ENCODE results near the gene BRD3.

Gene BRD3

DNA sequence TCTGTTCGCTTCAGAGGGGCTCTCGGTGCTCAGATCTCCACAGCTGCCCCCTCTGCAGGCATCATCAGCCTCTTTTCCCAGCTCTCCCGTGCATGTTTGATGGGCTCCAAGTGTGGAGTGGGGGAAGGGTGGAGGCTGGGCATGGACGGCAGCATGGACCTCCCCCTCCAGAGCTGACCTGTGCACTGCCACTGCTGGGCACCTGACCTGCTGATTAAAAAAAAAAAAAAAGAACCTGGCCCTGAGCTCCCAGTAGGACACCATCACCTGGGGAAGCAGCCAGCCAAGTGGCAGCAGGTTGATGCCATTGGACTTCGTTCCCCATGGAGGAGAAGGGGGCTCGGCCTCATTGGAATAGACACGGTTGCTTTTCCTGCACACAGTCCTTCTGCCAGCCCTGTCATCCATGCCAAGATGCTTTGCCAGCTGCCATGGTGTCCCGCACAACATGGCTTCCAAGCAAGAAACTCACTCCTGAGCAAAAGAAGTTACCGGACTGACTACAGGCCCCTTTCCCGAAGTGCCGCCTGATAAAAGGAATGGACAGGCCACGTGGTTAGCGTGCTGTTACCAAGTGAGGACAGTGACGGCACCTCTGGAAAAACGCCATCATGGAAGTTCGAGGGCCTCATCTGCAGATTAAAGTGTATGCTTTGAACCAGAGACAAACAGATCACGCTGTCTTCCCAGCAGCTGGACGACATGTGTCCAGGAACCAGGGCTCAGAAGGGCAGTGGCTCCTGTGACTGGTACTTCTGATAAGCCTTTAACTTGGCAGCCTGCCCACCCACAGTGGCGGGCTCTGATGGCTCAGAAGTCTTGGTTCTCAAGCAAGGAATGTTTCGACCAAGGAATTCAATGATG, 57.3 kb downstream of the BRD3 start:
- no peak for DNase-seq

DNA sequence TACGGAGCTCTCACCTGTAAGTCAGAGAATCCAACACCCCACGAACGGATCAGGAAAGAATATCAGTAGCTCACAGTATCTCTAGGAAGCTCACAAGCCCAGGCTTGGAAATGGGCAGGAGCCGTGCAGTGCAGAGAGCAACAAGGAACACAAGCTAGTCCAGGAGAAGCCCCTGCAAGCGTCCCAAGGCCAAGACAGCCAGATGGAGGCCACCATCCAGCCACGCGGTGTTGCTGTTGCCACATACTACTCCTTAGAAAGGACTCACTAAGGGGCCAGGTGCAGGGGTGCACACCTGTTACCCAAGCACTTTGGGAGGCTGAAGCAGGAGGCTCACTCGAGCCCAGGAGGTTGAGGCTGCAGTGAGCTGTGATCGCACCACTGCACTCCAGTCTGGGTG, 60.3 kb downstream of the BRD3 start:
- DNase-seq: no peak

DNA sequence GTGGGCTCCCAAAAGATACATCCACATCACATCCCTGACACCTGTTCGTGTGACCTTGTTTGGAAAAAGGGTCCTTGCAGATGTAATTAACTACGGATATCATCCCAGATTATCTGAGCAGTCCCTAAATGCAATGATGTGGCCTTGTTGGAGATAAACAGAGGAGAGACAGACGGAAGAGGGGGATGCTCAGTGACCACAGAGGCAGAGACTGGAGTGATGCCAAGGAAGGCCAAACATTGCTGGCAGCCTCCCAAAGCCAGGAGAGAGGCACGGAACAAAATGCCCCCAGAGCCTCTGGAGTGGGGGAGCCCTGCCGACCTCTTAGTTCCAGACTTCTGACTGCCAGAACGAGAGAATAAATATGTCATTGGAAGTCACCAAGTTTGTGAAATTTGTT, 60.7 kb downstream of the BRD3 start:
- DNase-seq: peak; percentile 63

DNA sequence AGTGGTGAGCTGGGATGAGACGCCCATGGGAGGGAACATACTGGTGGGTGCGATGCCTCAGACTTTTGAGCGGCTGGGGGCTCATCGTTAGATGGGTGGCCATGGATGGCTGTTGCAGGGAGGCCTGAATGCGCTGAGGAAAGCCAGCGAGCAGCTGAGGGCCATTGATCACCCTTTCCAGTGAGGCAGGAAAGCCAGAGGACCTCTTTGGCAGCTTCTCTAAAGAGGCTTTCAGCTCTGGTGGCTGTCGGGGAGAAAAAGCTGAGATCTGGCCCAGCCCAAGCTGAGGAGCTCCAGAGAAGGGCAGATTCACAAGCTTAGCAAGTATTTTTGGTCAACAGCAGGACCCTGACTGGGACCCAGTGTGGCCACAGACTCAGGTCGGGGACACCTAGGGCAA, 62.4 kb downstream of the BRD3 start:
- DNase-seq: no peak

DNA sequence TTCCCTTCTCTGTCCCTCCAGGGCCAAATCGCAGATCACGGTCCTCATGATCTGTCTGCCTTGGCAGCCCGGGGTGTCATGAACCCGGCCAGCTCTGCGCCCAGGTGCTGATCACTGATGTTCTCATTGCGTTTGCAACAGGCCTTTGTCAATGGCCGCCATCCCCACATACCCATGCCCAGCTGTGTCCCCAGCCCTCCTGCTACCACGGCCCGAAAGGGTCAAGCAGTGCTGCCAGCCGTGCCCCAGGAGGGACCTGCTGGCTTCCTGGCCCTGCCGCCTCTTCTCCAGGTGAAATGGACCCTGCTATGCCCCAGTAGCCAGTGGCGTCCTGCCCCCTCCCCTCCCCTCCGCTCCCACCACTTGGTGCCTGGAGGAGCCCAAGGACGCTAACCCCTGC, 62.9 kb downstream of the BRD3 start:
- no peak for DNase-seq

DNA sequence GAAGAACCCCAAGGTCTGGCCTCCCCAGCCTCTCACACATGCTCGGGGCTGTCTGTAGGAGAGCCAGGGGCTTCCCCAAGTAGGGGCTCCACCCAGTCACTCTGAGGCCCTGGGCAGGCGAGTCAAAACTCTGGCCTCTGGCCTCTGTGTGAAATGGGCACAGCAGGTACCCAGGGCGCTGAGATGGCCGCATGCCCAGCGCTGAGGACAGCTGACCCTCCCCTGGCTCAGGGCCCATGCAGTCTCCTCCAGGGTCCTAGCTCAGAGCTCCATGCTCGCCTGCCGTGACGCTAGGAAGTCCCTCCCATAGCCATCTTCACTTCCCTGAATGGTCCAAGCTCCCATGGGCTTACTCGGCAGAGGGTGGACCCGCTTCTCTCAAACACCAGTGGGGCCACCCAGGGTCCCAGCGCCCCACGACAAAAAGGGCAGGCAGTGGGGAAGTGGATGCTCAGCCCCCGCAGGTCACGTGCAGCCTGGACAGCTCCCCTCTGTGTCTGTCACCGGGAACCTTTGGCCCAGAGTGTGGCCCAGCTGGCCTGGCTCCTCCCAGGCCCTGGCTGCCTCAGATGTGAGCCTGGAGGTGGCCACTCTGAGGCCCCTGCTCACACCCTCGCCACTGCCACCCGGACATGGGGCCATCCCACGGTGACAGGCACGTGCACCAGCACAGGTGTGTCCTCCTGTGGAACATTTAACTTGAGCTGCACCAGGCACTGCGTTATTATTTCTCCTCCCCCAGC, 63.5 kb downstream of the BRD3 start:
- DNase-seq: no peak

DNA sequence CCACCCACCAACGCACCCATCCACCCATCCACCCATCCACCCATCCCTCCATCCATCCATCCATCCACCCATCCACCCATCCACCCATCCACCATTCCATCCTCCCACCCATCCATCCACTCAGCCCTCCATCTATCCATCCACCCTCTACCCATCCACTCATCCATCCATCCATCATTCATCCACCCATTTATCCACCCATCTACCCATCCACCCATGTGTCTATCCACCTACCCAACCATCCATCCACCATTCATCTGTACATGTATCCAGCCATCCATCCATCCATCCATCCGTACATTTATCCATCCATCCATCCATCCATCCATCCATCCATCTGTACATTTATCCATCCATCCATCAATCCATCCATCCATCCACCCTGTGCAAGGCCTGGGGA, 64.6 kb downstream of the BRD3 start:
- no peak for DNase-seq

DNA sequence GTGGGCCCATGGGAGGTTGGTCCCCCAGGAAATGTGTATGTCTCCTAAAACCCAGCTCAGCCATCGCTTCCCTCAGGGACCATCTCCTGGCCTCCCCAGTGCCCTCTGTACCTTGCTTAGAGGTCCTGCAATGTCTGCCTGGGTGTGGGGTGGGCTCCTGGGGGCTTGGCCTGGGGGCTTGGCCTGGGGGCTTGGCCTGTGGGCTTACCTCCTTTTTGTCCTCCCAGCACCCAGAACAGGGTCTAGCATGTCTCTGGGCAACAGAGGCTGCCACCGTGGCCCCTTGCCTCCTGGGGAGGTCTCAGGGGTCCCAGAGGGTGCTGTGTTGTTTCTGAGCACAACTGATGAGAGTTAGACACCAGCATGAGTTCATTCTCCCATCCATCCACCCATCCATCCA, 65.0 kb downstream of the BRD3 start:
- DNase-seq: no peak

DNA sequence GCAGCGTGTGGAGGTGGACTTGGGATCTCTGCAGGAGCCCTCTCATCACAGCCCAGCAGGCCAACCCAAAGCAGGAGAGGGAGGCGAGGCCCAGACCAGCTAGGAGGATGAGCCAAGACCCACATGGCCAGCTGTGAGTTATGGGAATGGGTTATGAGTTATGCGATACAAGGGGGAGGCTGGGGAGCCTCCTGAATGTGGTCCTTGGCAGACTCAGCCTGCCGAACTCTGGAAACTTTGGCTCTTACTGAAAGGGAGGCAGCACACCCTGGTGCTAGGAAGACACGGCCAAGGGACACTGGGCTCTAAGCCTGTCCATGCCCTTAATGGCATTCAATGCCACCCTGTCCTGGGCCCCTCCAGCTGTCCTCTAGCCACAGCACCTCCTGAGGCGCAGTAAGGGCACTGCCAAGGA, 68.0 kb downstream of the BRD3 start:
- DNase-seq: no peak

DNA sequence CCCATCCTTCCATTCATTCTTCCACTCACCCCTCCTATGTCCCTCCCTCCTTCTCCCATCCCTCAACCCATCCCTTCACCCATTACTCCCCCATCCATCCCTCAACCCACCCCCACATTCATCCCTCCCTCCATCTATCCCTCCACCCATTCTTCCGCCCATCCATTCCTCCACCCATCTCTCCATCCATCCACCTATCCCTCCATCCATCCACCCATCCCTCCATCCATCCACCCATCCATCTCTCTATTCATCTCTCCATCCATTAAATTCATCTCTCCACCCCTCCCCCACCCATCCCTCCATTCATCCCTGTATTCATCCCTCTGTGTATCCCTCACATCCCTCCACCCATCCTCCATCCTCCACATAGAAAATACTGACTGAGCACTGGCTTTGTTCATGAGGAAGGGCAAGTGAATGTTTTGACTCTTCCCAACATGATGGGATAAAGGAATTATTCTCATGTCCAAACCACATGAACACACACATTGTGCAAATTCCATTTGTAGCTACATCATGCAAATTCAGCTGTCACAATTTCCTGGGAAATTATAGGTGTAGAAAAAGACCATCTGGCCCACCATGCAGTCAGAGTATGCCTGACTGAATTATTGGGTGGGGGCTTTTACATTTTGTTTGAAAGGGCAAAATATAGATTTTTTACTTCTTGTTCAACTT, 68.8 kb downstream of the BRD3 start:
- DNase-seq: no peak

DNA sequence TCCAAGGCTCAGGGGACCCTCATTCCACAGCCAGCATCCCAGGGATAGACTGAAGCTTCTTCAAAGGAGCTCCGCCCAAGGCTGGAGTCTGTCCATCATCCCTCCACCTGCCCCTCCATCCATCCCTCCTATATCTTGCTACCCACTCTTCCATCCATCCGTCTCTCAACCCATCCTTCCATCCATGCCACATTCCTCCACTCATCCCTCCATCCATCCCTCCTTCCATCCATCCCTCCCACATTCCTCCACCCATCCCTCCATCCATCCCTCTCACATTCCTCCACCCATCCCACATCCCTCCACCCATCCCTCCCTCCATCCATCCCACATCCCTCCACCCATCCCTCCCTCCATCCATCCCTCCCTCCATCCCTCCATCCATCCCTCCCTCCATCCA, 70.2 kb downstream of the BRD3 start:
- DNase-seq: no peak

DNA sequence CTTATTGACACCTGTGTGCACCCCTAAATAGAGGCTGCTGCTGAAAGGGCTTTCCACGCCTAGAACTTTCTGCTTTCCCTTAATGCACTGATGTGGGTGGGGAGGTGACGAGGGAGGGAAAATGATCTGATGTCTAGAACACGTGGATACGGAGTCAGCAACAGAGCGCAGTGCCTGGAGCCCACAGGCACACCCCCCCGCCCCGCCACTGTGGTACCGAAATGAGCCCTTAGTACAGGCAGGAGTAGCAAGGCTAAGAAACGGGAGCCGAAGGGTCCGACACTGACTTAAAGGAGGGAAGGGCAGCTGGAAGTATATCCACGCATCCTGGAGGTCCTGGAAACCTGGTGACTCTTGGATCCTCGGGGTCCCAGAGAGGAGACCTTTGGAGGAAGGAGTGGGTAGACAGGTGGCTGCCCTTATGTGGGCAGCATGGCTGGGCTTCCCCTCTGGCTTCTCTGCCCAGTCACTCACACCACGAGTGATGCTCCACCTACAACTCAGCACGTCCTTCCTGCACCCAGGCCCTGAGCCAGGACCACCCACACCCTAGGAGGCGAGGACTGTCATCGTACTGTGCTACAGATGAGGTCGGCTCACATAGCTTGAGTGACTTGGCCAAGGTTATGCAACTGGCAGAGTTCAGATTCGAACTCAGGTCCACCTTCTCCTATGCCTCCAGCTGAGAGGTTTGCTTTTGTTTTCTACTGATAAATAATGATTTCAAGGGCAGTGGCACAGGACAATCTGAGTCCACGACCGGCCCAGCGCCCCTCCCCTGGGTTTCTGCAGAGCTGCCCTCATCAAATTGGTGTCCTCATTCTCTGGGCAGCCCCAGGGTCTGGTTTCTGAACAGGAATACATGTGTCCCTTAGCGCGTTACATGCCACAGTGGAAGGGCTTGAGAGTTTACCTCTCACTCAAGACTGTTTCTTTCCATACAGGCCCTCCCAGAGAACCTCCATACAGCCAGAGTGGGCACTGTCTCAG, 71.0 kb downstream of the BRD3 start:
- DNase-seq: no peak

DNA sequence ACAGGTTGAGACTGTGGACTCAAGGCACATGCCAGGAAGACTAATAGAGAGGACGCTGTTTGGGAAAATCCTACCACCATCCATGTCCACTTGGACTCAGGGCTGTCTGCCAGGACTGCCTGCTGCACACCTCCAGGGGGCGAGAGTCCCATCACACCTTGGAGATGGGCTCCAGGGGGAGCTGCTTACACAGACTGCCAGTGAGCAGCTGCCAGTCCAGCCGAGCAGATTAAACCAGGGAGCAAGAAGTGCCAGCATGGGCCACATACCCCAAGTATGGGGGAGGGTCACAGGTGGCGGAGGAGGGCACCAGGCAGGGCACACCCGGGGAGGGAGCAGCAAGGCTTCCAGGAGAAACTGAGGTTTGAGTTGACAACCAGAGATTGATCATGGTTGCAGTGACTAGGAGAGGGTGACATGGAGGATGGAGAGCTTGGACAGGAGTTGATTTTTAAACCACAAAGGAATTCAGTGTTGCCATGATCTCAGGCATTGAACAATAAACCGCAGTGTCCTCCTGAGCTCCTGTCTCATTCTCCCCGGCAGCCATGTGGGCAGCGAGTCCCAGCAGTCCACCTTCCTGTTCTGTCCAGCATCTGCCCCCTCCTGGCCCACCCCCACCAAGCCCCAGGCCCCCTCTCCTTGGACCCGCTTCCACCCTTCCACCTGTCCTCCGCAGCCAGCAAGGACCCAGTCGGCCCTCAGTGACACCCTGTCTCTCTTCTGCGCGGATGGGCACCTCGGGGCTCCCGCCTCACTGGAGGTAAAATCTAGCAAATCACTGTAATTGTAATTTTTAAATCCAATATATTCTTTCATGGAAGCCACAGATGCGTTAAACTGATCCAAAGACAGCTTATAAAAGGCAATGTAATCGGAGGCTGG, 72.6 kb downstream of the BRD3 start:
- DNase-seq: no peak

DNA sequence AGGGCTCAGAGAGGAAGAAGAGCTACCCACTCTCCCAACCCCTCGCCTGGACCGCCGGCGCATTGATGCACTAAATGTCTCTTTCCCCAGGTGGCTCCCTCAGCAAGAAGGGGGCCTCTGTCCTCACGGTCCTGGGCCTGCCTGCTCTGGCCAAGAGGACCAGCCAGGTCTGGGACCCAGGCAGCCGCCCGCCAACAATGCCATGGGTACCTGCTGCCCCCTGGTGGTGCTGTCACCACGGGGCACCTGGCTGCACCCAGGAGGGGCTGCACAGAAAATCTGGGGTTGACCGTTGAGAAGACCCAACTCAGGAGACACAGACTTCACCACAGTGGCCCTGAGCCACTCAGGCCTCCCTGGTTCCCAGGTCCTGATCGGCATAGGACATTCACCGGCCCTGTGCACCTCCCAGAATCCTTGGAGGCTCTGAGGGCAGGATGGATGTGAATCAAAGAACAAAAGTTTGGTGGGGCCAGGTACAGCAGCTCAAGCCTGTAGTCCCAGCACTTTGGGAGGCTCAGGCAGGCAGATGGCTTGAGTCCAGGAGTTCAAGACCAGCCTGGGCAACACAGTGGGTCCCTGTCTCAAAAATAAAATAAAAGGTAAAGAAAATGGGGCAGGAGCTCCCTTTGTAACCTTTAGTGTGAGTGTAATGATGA, 73.3 kb downstream of the BRD3 start:
- peak; percentile 40 for DNase-seq

DNA sequence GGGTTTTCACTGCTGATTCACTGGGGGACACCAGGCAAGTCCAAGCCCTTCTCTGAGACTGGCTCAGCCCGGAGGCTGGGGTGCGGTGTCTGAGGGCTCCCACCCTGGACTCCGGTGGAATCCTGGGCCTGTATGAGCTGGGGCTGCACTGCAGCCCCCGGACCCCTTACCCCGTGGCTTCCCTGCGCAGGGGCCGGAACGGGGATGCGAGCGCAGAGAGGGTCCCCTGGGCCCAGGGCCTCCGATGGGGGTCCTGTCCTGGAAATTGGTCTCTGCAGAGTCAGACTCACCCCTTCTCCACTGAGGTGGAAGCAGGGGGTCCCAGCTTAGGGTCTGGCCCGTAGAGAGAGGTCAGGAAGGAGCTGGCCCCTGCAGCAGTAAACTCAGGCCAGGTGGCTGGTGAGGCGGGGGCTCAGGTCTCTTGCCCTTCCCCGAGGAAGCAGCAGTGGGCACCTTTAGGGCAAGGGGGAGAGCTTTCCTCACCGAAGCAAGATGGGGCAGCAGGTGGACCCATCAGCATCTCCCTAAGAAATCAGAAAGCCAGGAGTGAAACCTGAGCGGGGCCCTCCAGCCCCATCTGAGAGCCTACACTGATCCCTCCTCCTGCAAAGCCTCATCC, 74.1 kb downstream of the BRD3 start:
- no peak for DNase-seq

DNA sequence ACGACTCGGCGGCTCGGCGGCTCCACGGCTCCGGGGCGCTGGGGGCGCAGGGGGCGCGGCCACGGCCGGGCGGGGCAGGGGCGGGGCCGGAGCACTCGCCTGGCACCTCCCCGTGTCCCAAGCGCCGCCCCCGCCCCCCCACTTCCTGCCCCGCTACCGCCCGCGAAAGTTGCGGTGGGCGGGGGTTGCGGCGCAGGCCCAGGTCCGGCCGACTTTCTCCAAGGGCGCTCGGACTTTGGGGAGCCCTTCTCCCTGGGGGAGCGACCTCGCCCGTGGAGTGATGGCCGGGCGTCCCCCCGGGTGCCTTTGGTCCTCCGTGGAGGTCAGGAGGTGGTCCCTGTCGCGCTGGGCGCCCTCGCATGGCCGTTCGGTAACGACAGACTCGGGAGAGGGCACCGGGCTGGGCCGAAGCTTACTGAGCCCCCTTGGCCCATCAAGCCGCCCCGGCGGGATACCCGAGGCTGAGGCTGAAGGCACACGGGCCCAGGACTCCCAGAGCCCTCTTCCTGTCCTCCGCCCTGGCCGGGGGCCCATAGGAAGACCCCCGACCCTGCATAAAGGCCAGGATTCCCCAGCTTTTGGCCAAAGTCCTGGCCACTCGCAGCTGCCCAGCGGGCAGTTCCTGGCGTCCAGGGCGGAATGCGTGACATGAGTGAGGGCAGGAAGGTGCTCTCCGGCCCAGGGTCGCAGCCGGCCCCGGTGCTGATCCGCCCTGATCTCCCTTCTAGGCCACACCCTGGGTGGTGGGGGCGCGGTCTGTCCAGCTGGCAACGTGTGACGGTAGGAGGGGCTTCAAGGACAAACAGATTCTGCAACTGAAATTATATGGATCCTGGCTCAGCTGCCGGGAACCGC, 74.8 kb downstream of the BRD3 start:
- peak; percentile 74 for DNase-seq

DNA sequence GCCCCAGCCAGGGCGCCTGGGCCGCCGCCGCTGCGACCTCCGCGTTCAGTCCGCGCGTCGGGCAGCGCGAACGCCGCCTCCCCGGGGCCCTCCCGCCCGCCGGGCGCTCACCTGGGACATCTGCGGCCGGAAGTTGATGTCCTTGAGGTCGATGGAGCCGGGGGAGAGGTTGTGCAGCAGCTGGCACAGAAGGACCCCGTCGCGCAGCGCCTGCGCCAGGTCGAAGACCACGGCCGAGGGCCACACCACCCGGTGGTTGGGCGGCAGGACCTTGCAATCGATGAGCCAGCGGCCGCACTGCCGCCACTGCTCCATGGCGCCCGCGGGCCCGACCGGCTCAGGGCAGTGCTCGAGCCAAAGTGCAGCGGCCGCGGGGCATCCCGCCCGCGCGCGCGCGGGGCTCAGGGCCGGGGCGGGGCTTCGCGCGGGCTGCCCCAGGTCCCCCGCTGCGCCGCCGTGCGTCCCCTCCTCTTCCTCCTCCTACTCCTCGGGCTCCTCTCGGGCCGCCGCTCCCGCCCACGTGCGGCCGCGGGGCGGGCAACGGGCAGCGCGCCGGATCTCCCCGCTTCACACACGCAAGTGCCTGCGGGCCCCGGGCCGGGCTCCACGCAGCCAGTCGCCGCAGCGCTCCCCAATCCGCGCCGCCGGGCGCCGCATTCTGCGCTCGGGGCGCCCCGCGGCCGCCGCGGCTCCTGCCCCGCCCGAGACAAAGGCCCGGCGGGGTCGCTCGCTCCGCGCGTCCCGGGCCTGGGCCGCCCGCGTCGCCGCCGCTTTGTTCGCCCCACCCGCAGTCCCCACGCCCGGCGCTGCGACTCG, 75.7 kb downstream of the BRD3 start, which contains the start of gene VAV2:
TSS of gene VAV2 (minus strand) at position 361 of the 816 bp plus-strand sequence. CDS start at position 315, 46 bp downstream.
- DNase-seq: peak; percentile 22

DNA sequence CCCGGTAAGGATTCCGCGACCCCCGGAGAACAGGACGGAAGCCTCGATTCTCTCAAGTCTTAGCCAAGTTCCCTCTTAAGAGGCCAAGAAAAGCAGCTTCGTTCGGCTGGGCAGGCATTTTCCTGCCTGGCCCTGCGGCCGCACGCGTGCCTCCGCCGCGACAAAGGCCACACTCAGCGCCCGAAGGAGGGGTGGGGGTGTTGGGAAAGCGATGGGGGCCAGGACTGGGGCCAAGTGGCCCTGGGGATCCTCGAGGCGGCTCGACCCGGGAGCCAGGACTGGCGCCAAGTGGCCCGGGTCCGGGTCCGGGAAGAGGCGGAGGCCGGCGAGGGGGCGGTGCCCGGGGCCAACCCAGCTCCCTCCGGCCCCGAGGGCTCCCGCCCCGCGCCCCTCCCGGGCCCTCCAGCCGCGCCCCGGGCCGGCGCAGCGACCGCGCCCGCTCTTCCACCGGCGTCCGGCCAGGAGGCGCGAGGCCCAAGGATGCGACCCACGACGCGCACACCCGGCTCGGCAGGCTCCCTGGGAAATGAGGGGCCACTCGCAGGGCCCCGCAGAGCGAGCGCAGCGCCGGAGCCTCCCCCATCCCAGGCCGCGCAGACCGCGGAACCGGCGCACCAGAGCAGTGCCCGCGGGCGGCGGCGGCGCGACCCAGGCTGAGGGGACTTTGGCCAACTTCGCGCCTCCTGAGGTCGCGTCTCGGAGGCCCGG, 76.5 kb downstream of the BRD3 start:
- DNase-seq: no peak

All from NCI-H1105 treated with DMSO at 0.1 percent for 48 hours (cell line).